OCI-M1 (cell line): Measurements from ENCODE around the gene RYR1.
"Not testable (repeated sequence)": the region's sequence is repeated elsewhere in the genome, so short reads cannot be mapped to it uniquely, and the experiment has no call there.

Experiments
- DNase-seq: peaks from one replicate; lab custom pipeline; 2025; lab: John Stamatoyannopoulos, UW

The RYR1 gene

GRCh38 chr19:38490861-38491260, 57.4 kb downstream of the RYR1 start:
- DNase-seq, result no peak

GRCh38 chr19:38492181-38492813, 58.8 kb downstream of the RYR1 start:
- DNase-seq, result no peak

- no peak for DNase-seq
These were observed 60.9 kb downstream of the RYR1 start for GRCh38 chr19:38494379-38494778.

- DNase-seq, result not testable (repeated sequence)
These were observed 61.9 kb downstream of the RYR1 start for GRCh38 chr19:38495375-38495774.

- DNase-seq, result no peak
These were observed 62.6 kb downstream of the RYR1 start for GRCh38 chr19:38496116-38496515.

GRCh38 chr19:38496603-38497487, 63.4 kb downstream of the RYR1 start:
- no peak for DNase-seq

GRCh38 chr19:38497907-38498306, 64.4 kb downstream of the RYR1 start:
- no peak for DNase-seq

GRCh38 chr19:38499532-38499931, 66.0 kb downstream of the RYR1 start:
- DNase-seq, result no peak

GRCh38 chr19:38500450-38500849, 67.0 kb downstream of the RYR1 start:
- DNase-seq, result no peak

- DNase-seq, result no peak
These were observed 69.1 kb downstream of the RYR1 start for GRCh38 chr19:38502410-38503076.

GRCh38 chr19:38503077-38503410, 69.6 kb downstream of the RYR1 start:
- DNase-seq, result no peak

- no peak for DNase-seq
These were observed 72.5 kb downstream of the RYR1 start for GRCh38 chr19:38505958-38506357.

- no peak for DNase-seq
These were observed 72.9 kb downstream of the RYR1 start for GRCh38 chr19:38506375-38506722.

- peak; percentile 100 for DNase-seq
These were observed 73.4 kb downstream of the RYR1 start for GRCh38 chr19:38506723-38507550.

- DNase-seq, result no peak
These were observed 74.1 kb downstream of the RYR1 start for GRCh38 chr19:38507551-38508127.

- DNase-seq, result no peak
These were observed 75.0 kb downstream of the RYR1 start for GRCh38 chr19:38508507-38508906.

GRCh38 chr19:38509027-38509426, 75.5 kb downstream of the RYR1 start:
- DNase-seq, result no peak

GRCh38 chr19:38511074-38511708, 77.7 kb downstream of the RYR1 start:
- no peak for DNase-seq

- no peak for DNase-seq
These were observed 78.8 kb downstream of the RYR1 start for GRCh38 chr19:38512277-38512676.

- not testable (repeated sequence) for DNase-seq
These were observed 79.7 kb downstream of the RYR1 start for GRCh38 chr19:38513156-38513555.

GRCh38 chr19:38513762-38514167, 80.3 kb downstream of the RYR1 start:
- DNase-seq, result peak; percentile 9
